Hepatocyte (in vitro differentiated cells): Measurements from ENCODE around the gene SCN1B. TPM values are rescaled to one million over a fixed set of nuclear protein-coding genes. Genes with fewer than 3 reads are reported as not detected.

Experiments
- DNase-seq: peaks from one replicate; pipeline ENCODE4 v3.0.0-alpha.2; 2016; ENCODE audit warnings: low spot score
- H2AFZ ChIP-seq: fragments of 200-600 bp; sonication (generic); 2 replicates; pipeline ENCODE4 v1.6.0; 2016; ENCODE audit warnings: antibody characterized with exemption, mild to moderate bottlenecking
- H3K27ac ChIP-seq: fragments of 200-600 bp; sonication (generic); 2 replicates; pipeline ENCODE4 v1.5.1; 2016; ENCODE audit warnings: mild to moderate bottlenecking
- H3K27me3 ChIP-seq: fragments of 200-600 bp; sonication (generic); 2 replicates; pipeline ENCODE4 v1.6.1; 2016
- H3K36me3 ChIP-seq: fragments of 200-600 bp; sonication (generic); replicated peaks from 2 replicates; pipeline ENCODE4 v1.5.1; 2016; ENCODE audit warnings: low read depth; ENCODE audit not compliant: insufficient read depth
- H3K4me1 ChIP-seq: fragments of 200-600 bp; sonication (generic); 2 replicates; pipeline ENCODE4 v1.5.1; 2016; ENCODE audit warnings: mild to moderate bottlenecking, moderate library complexity; ENCODE audit not compliant: insufficient read depth
- H3K4me2 ChIP-seq: fragments of 200-600 bp; sonication (generic); 2 replicates; pipeline ENCODE4 v1.6.0; 2016
- H3K4me3 ChIP-seq: fragments of 200-600 bp; sonication (generic); 2 replicates; pipeline ENCODE4 v1.5.1; 2016; ENCODE audit warnings: mild to moderate bottlenecking
- H3K79me2 ChIP-seq: fragments of 200-600 bp; sonication (generic); 2 replicates; pipeline ENCODE4 v1.6.0; 2017; ENCODE audit warnings: mild to moderate bottlenecking
- H3K9me2 ChIP-seq: fragments of 200-600 bp; sonication (generic); replicated peaks from 2 replicates; pipeline ENCODE4 v1.6.0; 2017; ENCODE audit warnings: mild to moderate bottlenecking; ENCODE audit not compliant: insufficient read depth
- H3K9me3 ChIP-seq: fragments of 200-600 bp; sonication (generic); 2 replicates; pipeline ENCODE4 v1.5.1; 2016; ENCODE audit warnings: low read depth, mild to moderate bottlenecking
- H4K20me1 ChIP-seq: fragments of 200-600 bp; sonication (generic); 2 replicates; pipeline ENCODE4 v1.6.0; 2016; ENCODE audit warnings: mild to moderate bottlenecking; ENCODE audit not compliant: insufficient read depth, poor library complexity, severe bottlenecking
- CTCF ChIP-seq: fragments of 200-600 bp; sonication (generic); IDR thresholded peaks from 2 replicates; pipeline ENCODE4 v1.5.1; 2016; ENCODE audit warnings: antibody characterized with exemption, mild to moderate bottlenecking; ENCODE audit not compliant: poor library complexity
- EZH2 ChIP-seq: fragments of 200-600 bp; sonication (generic); IDR thresholded peaks from 2 replicates; pipeline ENCODE4 v1.6.1; 2016; ENCODE audit warnings: antibody characterized with exemption, mild to moderate bottlenecking, borderline replicate concordance
- EZH2phosphoT487 ChIP-seq: fragments of 200-600 bp; sonication (generic); IDR thresholded peaks from one replicate; pipeline ENCODE4 v1.6.1; 2018; ENCODE audit warnings: antibody characterized with exemption, mild to moderate bottlenecking, low read depth, moderate library complexity; ENCODE audit not compliant: unreplicated experiment, severe bottlenecking
- WGBS: methylation state at CpG from one replicate; pipeline ENCODE4 v1.1.6; 2016; ENCODE audit warnings: low lambda C conversion rate; ENCODE audit errors: missing lambda C conversion rate; 5-methylcytosine and 5-hydroxymethylcytosine counted together
- polyA plus RNA-seq: library from polyadenylated mRNA; unstranded; fragments of >200 nt; fragmentation: Nextera tagmentation; extraction: Ambion mirVana; gene quantifications from 2 replicates; pipeline ENCODE4 v1.2.1, GENCODE V29; 2016
- total RNA-seq: library from RNA; depleted of rRNA; stranded (reverse); fragments of >200 nt; gene quantifications from 2 replicates; pipeline ENCODE4 v1.2.3, GENCODE V29; 2014

SCN1B gene
- total and polyA plus RNA-seq, 2 experiments from 2014 or later, result 0.60 to 3.1 TPM

- Histone ChIP-seq H3K4me3 (no peak overlapping the region), H3K27me3 (no peaks in the 10 kb centered on the region), H2AFZ (no peak overlapping the region), H3K9me3 (no peaks in the 10 kb centered on the region), H3K79me2 (no peaks in the 10 kb centered on the region), H3K4me2 (peak overlapping the region; percentile 6), H3K36me3 (no peaks in the 10 kb centered on the region), H3K27ac (no peak overlapping the region), H4K20me1 (no peaks in the 10 kb centered on the region), H3K4me1 (peaks cover 7% of the 10 kb centered on the region), H3K9me2 (no peaks in the 10 kb centered on the region)
- DNase-seq, result no peak
- 67% methylated on average over 10 of the region's 10 CpGs for WGBS
- TF ChIP-seq CTCF, result no peak
- TF ChIP-seq EZH2, result no peak
- TF ChIP-seq EZH2phosphoT487, result no peak
These were observed 38.8 kb downstream of the SCN1B start for GRCh38 chr19:35068941-35069634.

- Histone ChIP-seq H3K27me3 (no peaks in the 10 kb centered on the region), H3K4me1 (peaks cover 7% of the 10 kb centered on the region), H2AFZ (no peak overlapping the region), H3K4me3 (no peak overlapping the region), H4K20me1 (no peaks in the 10 kb centered on the region), H3K4me2 (no peak overlapping the region), H3K27ac (no peak overlapping the region), H3K9me3 (no peaks in the 10 kb centered on the region), H3K79me2 (no peaks in the 10 kb centered on the region), H3K36me3 (no peaks in the 10 kb centered on the region), H3K9me2 (no peaks in the 10 kb centered on the region)
- no peak for TF ChIP-seq EZH2
- TF ChIP-seq EZH2phosphoT487, result no peak
- TF ChIP-seq CTCF, result no peak
- 96% methylated on average over 1 of the region's 1 CpG for WGBS
- DNase-seq, result no peak
These were observed 39.4 kb downstream of the SCN1B start for GRCh38 chr19:35069696-35070095.

- H3K4me2 ChIP-seq, result no peak overlapping the region
- H3K27ac ChIP-seq, result no peak overlapping the region
- H4K20me1 ChIP-seq, result no peaks in the 10 kb centered on the region
- peaks cover 7% of the 10 kb centered on the region for H3K4me1 ChIP-seq
- WGBS, result 95% methylated on average over 3 of the region's 3 CpGs
- H3K9me3 ChIP-seq, result no peaks in the 10 kb centered on the region
- no peak overlapping the region for H2AFZ ChIP-seq
- no peaks in the 10 kb centered on the region for H3K27me3 ChIP-seq
- no peaks in the 10 kb centered on the region for H3K36me3 ChIP-seq
- no peak overlapping the region for H3K4me3 ChIP-seq
- no peaks in the 10 kb centered on the region for H3K9me2 ChIP-seq
- TF ChIP-seq EZH2 (no peak), EZH2phosphoT487 (no peak)
- DNase-seq, result no peak
- H3K79me2 ChIP-seq, result no peaks in the 10 kb centered on the region
These were observed 40.2 kb downstream of the SCN1B start for GRCh38 chr19:35070471-35070870.

GRCh38 chr19:35073516-35073915, 43.2 kb downstream of the SCN1B start:
- Histone ChIP-seq H3K4me1 (peaks cover 3% of the 10 kb centered on the region), H4K20me1 (no peaks in the 10 kb centered on the region), H3K27ac (no peak overlapping the region), H3K27me3 (no peaks in the 10 kb centered on the region), H3K79me2 (no peaks in the 10 kb centered on the region), H3K9me2 (no peaks in the 10 kb centered on the region), H3K36me3 (no peaks in the 10 kb centered on the region), H3K4me3 (no peak overlapping the region), H3K9me3 (no peaks in the 10 kb centered on the region), H2AFZ (no peak overlapping the region), H3K4me2 (no peak overlapping the region)
- TF ChIP-seq EZH2phosphoT487, result no peak
- TF ChIP-seq EZH2, result no peak
- no peak for TF ChIP-seq CTCF
- WGBS, result 87% methylated on average over 10 of the region's 10 CpGs
- no peak for DNase-seq
